ENCODE data around the gene VPS13D.
"Not testable (repeated sequence)": the region's sequence is repeated elsewhere in the genome, so short reads cannot be mapped to it uniquely, and the experiment has no call there.

VPS13D gene

DNA sequence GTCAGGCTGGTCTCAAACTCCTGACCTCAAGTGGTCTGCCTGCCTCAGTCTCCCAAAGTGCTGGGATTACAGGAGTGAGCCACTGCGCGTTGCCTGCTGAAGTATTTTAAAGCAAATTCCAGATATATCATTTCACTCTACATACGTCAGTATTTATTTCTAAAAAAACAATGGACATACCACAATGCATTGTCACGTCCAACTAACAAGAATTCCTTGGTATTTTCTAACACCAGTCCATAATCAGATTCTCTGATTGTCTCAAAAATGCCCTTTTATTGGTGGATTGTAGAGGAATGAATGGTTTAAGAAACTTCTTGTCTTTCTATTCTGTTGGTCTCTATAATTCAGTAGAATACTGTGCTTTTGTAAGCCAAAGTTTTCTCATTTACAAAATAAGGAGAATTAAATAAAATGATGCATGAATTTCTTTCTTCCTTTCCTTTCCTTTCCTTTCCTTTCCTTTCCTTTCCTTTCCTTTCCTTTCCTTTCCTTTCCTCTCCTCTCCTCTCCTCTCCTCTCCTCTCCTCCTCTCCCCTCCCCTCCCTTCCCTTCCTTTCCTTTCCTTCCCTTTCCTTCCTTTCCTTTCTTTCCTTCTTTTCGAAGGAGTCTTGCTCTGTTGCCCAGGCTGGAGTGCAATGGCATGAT lies 55.8 kb downstream of the VPS13D start:
- in situ Hi-C loops (cut with MboI; ENCODE audit: low sequenced_read_pairs): no loop called here

DNA sequence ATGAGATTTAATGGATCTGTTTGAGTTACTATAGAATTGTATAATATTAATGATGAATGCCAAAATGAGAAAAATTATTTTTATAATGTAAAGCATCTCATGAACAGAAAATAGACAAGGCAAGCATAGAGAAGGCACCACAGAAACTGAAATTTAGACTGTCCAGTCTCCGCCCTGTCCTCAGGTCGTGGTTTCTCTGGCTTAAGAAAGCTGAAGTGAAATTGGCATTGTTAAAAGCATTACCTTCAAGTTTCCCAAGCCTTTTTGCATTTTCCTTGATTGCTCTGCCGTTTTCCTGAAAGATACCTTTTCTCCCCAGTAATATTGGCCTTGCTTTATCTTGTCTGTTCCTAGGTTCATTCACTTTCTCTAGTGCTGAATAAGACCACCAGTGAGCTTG lies 58.0 kb downstream of the VPS13D start:
- in situ Hi-C loops (cut with MboI; ENCODE audit: low sequenced_read_pairs): no loop called here

DNA sequence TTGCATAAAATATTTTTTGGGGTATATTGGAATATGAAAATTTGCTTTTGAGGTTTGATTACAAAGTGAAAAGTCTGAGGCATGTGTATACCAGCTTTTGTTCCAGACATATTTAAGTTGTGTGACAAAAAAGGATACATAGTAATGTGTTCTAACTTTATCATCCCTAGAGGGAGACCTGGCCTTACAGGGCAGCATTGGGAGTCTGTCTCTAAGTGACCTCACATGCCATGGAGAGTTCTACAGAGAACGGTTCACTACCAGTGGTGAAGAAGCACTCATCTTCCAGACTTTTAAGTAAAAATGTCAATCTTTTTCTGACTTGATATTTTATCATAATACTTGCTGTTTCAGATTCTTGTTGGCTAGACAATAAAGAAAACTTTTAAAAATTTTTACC lies 61.0 kb downstream of the VPS13D start:
- in situ Hi-C loops (cut with MboI; ENCODE audit: low sequenced_read_pairs): no loop called here

DNA sequence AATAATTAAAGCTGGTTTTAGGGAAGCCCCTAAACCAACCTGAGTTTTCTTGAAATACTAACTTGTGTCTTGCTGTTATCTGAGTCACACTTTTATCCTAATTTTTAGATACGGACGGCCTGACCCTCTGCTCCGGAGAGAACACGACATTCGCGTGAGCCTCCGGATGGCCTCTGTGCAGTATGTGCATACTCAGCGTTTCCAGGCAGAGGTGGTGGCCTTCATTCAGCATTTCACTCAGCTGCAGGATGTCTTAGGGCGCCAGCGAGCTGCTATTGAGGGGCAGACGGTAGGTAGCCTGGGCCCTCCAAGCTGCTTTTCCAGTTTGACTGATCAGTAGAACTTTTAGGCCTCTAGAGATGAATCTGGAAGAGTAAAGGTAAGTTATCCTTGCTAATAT lies 63.6 kb downstream of the VPS13D start:
- in situ Hi-C loops (cut with MboI; ENCODE audit: low sequenced_read_pairs): no loop called here

DNA sequence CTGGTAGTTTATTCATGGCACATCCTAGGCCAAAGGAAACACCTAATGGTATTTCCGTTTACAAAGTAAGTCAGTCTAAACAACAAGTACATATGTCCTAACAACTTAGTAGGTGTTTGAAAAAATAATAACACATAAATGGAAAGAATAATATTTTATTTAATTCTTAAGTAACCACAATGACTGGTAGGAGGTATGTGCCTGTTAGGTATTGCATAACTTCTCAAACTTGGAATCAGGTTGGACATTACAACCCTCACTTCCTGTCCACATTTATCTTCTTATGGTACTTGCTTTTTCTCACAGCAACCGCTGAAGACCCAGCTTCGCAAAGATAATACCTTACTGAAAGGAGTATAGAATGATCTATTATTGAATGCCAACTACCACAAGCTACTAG lies 64.2 kb downstream of the VPS13D start:
- in situ Hi-C loops (cut with MboI; ENCODE audit: low sequenced_read_pairs): no loop called here

DNA sequence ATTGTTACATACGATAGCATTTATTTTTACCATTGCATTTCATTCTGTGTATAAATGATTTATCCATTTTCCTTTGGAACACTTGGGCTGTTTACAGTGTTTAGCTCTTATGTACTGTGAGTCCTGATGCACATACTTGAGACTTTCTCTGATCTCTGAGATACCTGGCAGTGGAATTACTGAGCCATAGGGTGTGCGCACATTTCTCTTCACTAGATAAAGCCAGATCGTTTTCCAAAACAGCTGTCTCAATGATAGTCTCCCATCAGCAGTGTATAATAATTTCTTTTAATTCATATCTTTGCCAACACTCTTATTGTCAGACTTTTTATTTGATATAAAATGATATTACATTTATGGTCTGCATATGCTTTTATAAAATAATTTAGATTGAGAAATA lies 66.2 kb downstream of the VPS13D start:
- in situ Hi-C loops (cut with MboI; ENCODE audit: low sequenced_read_pairs): no loop called here

DNA sequence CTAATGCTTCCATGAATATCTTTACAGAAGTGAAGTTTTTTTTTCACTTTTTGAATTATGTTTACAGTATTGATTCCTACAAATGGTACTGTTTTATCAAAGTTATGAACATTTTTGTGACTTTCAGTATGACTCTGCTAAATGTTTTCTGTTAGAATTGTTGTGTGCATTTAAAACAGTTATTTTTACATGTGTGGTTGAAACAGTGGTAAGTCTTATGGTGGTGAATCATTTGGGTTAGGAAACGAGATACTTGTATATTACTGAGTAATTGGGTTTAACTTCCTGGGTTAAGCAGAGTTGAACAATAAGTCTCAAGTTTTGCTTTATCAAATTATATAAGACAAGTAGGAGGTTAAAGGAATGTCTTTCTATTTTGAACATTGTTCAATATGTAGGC lies 66.8 kb downstream of the VPS13D start:
- in situ Hi-C loops (cut with MboI; ENCODE audit: low sequenced_read_pairs): no loop called here

DNA sequence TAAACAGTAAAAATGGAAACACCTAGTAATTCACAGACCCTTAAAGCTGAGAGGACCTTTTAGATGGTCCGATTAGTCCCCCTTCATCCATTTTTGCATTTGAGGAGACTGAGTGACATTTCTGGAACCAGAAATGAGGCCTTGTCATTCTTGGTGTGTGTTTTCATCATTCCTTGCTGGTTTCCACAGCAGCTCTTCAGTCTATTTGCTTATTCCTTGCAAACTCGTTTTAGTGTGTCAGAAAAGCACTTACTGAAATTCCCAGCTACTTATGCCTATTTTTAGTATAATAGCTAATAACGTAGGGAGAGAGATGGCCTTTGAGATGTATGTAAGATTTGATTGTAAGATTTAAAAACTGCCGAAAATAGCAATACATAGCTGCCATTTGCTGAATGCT lies 70.9 kb downstream of the VPS13D start:
- in situ Hi-C loops (cut with MboI; ENCODE audit: low sequenced_read_pairs): no loop called here

DNA sequence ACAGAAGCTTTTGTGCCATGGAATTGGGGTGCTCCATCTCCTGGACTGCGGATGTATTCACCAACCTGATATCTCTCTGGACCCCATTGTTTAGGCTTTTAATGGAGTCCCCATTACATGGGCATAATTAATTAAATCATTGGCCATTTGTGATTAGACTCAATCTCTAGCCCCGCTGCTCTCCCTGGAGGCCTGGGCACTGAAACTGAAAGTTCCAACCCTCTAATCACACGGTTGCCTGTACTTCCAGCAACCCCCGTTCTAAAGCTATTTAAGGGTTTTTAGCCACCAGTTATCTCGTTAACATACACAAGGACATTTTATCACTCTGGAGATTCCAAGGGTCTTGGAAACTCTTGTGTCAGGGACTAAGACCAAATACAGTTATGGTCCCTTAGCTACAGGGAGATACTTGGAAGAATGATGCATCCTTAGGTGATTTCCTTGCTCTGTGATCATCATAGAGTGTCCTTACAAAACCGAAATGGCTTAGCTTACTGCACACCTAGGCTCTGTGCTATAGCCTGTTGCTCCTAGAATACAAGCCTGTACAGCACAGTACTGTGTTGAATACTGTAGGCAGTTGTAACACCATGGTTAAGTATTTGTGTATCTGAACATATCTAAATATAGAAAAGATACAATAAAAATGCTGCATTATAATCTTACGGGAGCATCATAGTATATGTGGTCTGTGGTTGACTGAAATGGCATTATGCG lies 71.8 kb downstream of the VPS13D start:
- in situ Hi-C loops (cut with MboI; ENCODE audit: low sequenced_read_pairs): no loop called here

DNA sequence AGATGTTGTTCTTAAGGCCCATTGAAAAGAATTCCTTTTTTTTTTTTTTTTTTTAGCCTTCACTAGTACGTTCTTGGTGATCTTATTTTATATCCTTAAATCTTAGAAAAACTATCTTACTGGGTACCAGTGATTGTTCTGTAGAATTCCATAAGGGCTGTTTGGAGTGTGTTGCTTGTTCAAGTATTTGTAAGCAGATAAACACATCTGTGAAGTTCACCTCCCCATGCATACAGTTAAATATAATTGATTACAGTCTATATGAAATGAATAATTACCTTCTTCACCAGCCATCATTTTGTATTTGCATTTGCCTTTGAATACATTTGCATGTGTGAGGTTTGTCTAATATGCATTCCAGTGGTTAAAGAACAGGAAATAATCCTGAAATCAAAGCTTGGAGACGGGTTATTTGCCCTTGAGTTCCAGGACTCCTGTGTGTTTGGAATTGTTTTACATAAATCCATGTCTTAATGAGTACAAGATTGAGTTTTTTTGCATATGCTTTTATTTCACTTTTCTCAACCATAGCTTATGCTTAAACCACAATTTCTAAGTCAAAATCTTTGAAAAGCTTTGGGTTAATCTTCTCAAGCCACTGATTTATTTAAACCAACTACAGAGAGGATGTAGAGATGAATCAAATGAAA lies 73.1 kb downstream of the VPS13D start:
- in situ Hi-C loops (cut with MboI; ENCODE audit: low sequenced_read_pairs): no loop called here

DNA sequence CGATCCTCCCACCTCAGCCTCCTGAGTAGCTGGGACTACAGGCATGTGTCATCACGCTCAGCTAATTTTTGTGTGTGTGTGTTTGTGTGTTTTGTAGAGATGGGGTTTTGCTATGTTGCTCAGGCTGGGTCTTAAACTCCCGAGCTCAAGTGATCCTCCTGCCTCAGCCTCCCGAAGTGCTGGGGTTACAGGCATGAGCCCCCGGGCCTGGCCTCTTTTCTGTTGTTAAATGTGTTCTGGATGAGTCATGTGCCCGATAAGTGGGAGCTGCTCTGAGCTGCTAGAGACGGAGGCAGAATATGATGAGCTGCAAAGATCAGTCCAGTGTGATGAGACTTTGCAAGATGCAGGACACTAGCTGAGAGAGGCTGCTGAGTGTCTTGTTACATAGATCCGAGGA lies 75.5 kb downstream of the VPS13D start:
- in situ Hi-C loops (cut with MboI; ENCODE audit: low sequenced_read_pairs): no loop called here

DNA sequence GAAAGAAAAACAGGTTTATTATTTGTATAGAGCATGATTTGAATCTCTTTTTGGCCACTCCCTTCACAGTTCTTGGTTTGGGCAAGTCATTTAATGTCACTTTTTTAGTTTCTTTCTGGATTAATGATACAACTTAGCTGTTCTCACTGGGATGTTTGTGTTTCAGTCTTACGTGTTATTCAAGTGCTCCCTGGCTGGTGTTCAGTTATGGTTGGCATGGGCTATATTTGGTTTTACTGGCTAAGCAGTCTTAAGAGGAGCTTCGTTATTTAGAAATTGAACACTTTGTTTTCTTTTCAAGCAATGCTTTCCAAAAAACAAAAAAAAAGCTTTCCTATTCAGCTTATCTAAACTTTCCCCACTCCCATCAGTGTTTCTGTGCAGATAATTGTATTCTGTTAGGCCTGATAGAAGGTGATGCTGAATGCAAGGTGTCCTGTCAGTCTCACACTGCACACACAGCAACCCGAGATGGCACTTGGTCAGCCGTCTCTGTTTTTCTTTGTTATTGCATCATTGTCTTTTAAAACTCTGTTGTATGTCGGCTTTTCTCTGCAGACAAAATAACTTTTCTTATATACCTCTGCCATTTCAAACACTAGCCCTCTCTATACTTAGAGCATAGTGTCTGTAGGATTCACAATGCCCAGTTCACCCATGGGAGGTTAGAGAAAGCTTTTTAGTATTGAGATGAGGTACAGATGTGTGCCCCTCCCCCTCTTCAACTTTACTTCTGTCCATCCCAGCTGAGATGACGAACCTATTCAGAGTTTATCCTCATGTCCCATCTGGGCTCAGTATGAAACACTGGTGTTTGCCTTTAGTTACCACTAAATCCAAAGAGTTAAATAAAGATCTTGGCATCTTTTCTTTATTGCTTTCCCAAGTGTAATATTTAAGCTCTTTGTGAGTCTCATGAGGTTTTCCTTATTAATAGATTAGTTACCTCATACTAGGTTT lies 80.2 kb downstream of the VPS13D start:
- in situ Hi-C loops (cut with MboI; ENCODE audit: low sequenced_read_pairs): loop anchor here (10.0 kb wide), 1 partner anchor 345 kb away; no protein-coding TSS in a partner anchor

DNA sequence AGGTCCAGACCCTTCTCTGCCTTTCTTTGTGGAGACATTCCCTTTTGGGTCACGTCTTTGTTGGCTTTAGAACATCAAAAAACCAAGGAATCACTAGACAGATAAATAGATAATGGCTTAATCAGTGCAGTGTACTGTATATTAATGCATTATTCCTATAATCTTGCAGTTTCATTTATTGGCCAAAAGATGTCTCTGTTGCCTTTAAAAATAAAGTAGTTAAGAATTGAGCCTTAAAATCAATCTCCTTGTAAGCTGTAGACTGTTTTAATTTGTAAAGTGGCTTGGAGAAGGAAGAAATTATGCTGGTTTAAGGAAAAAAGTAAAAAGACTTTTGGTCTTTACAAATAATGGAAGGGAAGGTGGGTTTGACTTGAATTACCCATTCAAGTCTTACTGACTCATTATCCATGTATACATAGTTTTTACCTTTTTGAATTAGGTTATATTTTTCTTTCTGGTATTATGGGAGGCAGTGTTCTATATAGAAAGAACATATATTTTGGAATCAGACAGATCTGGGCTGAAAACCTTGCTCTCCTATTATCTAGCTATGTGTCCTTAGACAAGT lies 84.6 kb downstream of the VPS13D start:
- in situ Hi-C loops (cut with MboI; ENCODE audit: low sequenced_read_pairs): loop anchor here (10.0 kb wide), 1 partner anchor 340 kb away; no protein-coding TSS in a partner anchor

DNA sequence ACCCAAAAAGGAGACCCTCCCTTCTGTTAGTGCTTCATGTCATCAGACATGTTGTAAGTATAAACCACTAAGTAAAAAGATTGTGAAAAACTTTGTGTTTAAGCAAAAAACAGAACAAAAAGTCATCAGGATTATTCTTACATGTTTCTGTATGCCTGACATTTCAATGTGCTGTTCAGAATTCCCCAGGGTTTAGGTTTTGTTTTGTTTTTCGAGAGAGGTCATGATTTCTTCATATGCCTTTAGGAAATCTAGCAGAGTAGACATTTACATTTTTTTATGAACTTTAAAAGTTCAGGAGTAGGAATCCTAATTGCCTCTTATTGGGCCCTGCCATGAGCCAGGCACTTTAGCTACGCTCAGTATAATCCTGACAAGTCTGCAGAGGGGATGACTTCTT lies 85.3 kb downstream of the VPS13D start:
- in situ Hi-C loops (cut with MboI; ENCODE audit: low sequenced_read_pairs): loop anchor here (10.0 kb wide), 1 partner anchor 340 kb away; no protein-coding TSS in a partner anchor

DNA sequence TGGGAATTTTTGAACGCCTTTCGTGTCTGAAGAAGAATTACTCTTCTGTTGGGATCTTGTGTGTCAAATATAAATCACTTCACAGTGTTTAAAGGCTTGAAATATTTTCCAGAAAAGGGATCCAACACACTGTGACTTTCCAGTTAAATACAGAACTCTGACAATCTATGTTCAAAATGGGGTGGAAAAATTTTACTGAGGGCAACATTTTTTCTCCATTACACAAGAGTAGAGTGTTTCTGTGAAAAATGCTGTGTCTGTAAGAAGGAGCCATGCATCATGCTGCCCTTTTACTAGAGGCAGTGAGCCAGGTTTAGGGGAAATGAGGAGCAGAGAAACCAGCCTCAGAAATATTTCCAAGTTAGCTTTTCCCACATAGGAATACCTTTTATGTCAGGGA lies 86.5 kb downstream of the VPS13D start:
- in situ Hi-C loops (cut with MboI; ENCODE audit: low sequenced_read_pairs): loop anchor here (10.0 kb wide), 1 partner anchor 338 kb away; no protein-coding TSS in a partner anchor

DNA sequence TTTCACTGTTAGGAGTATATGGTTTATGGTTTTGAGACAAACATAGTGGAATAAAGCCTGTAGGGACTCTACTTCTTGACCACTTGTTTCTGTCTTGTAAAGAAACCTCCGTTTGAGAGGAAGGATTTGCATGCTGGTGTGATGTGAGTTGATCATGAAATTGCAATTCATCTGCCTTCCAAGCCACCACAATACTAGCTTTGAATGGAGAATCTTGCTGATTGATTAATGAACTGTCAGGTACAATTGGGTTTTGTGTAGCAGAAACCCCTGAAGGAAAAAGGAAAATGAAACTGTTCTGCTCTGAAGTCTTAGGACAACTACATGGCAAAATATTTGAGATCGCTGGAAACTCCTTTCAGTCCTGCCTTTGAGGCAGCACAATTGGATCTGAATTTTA lies 90.7 kb downstream of the VPS13D start:
- in situ Hi-C loops (cut with MboI; ENCODE audit: low sequenced_read_pairs): no loop called here

DNA sequence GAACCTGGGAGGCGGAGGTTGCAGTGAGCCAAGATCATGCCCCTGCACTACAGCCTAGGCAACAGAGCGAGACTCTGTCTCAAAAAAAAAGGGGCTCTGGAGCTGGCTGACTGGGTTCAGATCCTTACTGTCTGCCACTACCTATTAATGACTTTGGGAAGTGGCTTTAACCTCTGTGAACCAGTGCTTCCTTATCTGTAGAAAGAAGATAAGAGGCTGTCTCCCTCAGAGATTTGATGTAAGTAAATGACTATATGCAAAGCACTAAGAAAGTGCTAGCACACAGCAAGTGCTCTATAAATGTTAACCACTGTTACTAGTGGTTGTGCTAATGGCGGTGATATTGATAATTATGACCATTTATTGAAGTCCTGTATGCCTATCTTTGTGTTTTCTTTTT lies 94.6 kb downstream of the VPS13D start:
- in situ Hi-C loops (cut with MboI; ENCODE audit: low sequenced_read_pairs): no loop called here

DNA sequence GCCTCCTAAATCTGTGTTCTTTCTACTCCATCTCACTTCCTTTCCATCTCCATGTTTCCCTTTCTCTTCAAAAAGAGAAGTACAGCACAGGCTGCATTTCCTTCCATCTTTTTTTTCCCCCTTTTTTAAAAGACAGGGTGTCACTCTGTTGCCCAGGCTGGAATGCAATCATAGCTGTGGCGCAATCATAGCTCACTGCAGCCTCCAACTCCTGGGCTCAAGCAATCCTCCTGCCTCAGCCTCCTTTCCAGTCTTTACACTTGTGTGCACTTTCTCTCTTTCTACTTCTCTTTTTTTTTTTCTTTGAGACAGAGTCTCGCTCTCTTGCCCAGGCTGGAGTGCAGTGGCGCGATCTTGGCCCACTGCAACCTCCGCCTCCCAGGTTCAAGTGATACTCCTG lies 95.1 kb downstream of the VPS13D start:
- in situ Hi-C loops (cut with MboI; ENCODE audit: low sequenced_read_pairs): not testable (repeated sequence)

DNA sequence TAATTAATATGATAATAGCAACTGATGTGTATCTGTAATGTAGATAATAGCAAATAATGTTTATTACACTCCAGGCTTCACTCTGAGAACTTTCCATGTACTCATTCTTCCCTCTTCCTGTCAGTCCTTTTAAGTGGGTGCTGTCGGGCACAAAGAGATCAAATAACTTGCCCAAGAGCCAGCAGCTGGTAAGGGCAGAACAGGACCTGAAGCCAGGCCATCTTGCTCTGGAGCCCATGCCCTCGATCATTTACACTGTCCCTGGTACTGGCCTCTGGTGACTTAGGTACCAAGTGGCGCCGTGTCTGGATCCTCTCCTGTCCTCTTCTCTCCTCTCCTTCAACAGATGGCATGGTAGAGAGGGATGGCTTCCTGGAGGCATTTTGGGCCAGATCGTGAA lies 97.2 kb downstream of the VPS13D start:
- in situ Hi-C loops (cut with MboI; ENCODE audit: low sequenced_read_pairs): no loop called here

DNA sequence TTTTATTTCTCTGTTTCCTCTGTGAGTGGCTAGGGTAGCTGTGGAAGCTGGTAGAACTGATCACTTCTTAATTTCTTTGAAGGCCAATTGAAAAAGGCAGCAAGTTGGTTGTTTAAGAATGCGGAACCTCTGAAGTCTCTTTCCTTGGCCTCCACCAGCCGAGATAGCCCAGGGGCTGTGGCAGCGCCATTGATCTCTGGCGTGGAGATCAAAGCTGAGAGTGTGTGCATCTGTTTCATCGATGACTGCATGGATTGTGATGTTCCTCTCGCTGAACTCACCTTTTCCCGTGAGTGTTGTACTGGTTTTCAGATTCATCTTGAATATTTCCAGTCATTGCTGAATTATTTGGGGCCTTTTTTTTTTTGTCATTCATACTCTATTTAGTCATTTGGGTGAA lies 97.7 kb downstream of the VPS13D start:
- in situ Hi-C loops (cut with MboI; ENCODE audit: low sequenced_read_pairs): no loop called here
